HuH-7 (cell line): ENCODE data around the gene RPUSD3.
A peak's percentile ranks its signal among the peaks of the same experiment; 100 is the strongest.

ENCODE experiments used
- DNase-seq: peaks from one replicate; pipeline ENCODE4 v3.0.0; 2011; ENCODE audit warnings: low spot score

RPUSD3 gene

DNA sequence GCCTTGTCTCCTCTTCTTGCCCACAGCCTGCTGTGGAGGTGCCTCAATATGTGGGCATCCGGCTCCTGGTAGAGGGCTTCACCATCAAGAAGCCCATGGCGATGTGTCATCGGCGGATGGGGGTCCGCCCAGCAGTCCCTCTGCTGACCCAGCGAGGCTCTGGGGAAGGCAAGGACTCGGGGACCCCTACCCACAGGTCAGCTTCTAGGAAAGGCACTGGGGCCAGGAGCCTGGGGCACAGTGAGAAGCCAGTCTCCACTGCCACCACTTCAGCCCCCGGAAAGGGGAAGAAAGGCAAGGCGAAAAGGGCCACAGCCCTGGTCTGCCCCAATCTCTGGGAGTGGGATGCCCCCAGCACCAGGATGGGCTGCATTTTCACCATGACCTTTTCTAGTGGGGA, 10.7 kb downstream of the RPUSD3 start:
- DNase-seq = no peak

DNA sequence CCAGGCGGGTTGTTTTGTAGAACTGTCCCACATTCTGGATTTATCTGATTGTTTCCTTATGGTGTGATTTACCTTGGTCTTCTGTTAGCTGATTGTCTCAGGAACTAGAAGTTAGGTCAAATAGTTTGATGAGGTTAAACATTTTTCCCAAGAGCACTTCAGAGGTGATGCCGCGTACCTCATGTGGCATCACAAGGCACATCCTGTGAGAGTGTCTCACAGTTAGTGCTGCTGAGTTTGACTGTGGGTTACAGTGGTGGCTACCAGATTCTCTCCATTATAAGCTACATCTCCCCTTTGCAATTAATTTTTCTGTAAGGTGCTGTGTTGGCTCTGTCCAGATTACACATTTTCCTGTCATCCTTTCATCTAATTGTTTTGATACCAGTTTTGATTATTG, 12.6 kb downstream of the RPUSD3 start:
- no peak for DNase-seq

DNA sequence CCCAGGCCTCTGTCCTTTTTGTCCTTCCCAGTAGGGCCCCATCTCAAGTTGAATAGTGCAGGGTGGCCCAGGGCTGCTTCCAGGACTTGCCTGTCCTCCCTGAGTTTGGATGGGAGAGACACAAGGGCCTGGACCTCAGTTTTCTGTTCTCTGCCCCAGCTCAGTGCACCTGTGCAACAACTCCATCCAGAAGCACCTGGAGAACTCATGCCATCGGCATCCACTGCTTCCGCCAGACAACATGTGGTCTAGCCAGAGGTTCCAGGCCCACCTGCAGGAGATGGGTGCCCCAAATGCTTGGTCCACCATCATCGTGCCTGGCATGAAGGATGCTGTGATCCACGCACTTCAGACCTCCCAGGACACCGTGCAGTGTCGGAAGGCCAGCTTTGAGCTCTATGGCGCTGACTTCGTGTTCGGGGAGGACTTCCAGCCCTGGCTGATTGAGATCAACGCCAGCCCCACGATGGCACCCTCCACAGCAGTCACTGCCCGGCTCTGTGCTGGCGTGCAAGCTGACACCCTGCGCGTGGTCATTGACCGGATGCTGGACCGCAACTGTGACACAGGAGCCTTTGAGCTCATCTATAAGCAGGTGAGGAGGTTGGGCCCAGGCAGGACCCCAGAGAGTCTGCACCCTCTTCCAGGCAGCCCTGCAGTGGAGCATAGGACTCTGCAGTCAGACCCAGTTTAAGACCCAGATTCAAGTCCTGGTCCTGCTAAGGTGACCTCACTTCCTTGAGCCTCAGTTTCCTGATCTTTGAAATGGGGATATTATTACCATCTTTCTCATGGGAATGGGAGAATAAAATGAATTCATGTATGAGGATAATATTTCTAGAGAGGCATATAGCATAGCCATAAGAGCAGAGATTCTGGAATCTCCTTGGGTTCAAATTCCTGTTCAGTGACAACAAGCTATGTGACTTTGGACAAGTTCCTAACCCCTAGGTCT, 14.7 kb downstream of the RPUSD3 start:
- no peak for DNase-seq

DNA sequence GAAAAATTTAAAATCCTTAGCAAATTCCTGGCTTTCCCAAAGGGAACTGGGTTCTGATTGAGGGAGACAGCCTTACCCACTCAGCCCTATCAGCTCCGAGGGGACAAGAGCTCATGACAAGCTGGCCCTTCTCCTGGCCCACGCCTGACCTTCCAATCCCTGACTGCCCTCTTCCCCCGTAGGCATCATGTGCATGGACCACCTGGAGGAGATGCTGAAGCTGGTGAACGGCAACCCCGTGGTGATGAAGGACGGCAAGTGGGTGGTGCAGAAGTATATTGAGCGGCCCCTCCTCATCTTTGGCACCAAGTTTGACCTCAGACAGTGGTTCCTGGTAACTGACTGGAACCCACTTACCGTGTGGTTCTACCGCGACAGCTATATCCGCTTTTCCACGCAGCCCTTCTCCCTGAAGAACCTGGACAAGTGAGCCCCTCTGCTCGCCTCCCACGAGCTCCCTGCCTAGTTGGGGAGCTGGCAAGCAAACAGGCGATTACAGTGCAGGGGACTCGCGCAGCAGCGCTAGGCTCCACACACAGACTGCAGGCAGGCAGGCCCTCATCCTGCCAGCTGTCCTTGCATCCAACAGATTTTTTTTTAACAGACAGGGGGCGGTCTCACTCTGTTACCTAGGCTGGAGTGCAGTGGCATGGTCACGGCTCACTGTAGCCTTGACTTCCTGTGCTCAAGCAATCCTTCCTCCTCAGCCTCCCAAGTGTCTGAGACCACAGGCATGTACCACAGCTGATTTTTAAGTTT, 16.8 kb downstream of the RPUSD3 start:
- peak; percentile 69 for DNase-seq

DNA sequence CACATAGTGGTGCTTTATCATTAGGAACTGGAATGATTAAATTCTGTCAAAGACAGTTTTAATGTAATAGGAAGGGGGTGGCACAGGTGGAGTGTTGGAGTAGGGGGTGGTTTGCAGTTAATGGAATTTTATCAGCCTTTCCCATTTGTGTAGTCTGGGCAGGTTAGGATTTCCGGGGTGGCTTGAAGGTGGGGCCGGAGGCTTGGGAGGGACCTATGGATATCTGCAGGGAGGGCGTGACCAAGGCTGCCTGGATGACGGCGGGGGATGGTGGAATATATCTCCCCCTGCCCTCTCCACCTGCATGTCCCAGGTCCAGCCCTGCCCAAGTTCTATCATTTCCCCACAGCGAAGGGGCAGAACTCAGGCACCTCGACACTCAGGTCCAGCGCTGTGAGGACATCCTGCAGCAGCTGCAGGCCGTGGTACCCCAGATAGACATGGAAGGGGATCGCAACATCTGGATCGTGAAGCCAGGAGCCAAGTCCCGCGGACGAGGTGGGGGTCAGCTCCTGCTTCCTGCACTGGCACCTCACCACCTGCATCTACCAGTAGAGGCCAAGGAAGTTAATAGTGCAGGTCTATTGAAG, 18.3 kb downstream of the RPUSD3 start:
- DNase-seq = no peak

DNA sequence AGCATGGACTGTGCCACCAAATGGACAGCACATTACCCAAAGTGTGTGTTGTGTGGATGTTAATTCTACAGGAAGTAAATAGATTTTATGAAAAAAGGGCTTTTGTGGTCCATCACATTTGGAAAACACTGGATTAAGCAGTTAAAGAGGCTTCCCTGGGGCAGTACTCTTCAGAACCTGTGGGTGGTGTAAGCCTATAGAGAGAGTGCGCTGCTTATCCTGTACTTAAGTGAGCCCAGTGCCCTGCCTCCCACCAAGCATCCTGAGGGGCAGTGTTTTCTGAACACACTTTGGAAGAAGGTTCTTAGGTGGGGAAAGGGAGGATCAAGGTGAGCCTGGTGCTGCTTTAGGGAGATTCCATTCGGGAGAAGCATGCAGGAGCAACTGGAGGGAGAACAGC, 22.9 kb downstream of the RPUSD3 start:
- peak; percentile 58 for DNase-seq

DNA sequence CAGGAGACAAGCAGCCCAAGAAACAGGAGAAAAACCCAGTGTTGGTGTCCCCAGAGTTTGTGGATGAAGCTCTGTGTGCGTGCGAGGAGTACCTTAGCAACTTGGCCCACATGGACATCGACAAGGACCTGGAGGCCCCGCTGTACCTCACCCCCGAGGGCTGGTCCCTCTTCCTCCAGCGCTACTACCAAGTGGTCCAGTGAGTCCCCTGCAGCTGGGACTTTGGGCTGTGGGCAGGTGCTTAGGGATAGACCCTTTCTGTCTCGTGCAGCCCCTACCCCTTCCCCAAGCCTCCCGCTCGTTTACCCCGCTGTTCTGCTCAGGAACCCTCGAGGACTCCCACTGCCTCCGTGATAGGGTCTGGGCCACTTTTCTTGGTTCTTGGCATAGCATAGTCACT, 23.3 kb downstream of the RPUSD3 start:
- DNase-seq = no peak

DNA sequence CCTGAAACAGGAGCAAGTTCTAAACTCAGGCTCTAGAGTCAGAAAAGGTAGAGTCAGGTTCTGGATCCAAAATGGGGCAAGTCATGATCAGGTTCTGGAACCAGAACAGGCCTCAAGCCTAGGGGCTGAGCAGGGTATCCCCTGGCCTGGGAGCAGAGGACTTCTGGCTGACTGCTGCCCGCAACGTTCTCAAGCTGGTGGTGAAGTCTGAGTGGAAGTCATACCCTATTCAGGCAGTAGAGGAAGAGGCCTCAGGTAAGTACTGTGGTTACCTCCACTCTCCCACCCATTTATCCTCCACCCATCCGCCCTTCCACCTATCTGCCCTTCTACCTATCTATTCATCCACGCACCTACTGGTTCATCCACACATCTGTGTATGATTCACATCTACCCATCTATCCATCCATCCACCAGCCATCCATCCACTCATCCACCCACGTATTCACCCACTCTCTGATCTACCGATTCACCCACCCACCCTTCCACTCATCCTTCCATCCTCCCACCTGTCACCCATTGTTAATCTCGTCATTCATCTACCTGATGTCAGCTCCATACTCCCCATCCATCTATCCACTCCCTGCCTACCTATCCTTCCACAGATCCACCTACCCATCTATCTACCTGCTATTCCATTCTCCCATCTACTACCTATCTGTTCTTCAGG, 25.0 kb downstream of the RPUSD3 start:
- no peak for DNase-seq

DNA sequence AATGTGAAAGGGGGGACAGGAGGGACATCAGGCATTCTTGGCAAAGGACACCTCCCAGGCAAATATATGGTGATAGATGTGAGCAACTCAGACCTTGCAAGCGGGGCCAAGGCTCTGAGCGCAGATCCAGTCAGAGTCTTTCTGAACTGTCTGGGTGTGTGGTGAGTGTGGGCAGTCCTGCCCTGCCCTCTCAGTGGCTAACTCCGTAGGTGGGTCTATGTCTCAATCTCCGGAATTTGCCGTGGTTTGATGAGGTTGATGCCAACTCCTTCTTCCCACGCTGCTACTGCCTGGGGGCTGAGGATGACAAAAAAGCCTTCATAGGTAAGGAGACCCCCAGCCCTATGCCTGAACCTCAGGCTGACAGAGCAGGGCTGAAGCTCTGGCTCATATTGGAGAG, 26.4 kb downstream of the RPUSD3 start:
- no peak for DNase-seq

DNA sequence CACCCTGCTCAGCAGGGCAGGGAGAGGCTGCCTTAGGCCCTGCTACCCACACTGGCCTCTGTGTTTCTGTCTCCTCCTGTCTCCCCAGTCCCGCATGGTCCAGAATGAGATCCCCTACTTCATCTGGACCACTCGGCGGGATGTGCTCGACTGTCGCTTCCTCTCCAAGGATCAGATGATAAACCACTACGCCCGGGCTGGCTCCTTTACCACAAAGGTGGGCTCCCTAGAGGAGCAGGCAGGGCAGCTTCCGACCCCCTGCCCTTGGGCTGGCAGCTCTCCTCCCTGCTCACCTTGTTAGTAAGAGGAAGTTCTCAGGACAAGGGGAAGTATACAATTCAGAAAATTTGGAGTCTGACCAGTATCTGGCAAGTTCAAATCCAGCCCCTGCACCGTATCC, 27.8 kb downstream of the RPUSD3 start:
- no peak for DNase-seq

DNA sequence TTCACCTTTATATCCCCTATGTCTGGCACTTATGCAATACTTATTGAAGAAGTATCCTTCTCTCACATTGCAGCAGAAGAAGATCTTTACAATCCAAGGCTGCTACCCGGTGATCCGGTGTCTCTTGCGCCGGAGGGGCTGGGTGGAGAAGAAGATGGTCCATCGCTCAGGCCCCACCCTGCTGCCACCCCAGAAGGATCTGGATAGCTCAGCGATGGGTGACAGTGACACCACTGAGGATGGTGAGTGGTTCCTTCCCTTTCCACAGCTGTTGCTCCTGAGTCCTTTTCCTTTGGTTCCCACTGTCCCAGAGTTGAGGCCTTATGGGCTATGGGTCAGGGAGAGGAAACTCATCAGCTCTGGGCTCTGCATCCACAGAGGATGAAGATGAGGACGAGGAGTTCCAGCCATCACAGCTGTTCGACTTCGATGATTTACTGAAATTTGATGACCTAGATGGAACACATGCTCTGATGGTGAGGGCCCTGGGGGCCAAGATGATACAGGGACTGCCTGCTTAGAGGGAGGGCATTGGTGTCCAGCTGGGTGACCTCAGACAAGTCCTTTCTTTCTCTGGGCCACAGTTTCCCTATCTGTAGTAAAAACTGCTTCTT, 30.8 kb downstream of the RPUSD3 start:
- no peak for DNase-seq

DNA sequence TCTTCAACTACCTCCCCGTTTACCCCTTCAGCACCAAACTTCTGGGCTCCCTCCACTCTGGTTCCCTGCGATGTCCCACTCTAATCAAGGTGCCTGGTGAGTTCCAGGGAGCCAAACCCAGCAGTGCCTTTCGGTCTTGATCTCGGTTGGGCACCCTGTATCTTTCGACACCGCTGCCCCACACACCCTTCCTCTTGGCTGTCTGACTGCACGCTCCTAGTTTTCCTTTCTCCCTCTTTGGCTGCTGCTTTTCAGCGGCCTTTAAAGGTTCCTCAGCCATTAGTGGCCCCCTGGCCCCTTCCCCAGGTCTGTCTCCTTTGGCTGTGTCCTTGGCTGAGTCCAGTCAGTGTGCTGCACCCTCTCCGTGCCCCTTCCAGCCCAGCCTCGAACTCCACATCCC, 33.0 kb downstream of the RPUSD3 start:
- DNase-seq = no peak

DNA sequence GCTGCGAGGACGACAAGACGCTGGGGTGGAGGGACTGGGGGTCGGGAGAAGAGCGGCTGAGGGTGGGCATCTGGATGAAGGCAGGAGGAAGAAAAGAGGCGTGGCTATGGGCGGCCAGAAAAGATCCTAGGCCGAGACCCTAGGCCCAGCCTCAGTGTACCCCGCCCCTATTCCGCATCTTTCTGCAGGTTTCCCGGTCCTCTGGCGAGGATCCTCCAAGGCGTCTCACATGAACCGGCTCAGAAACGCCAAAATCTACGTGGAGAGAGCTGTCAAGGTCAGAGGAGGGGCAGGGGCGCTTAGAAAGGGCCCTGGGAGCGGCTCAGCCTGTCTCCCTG, 33.4 kb downstream of the RPUSD3 start:
- no peak for DNase-seq

DNA sequence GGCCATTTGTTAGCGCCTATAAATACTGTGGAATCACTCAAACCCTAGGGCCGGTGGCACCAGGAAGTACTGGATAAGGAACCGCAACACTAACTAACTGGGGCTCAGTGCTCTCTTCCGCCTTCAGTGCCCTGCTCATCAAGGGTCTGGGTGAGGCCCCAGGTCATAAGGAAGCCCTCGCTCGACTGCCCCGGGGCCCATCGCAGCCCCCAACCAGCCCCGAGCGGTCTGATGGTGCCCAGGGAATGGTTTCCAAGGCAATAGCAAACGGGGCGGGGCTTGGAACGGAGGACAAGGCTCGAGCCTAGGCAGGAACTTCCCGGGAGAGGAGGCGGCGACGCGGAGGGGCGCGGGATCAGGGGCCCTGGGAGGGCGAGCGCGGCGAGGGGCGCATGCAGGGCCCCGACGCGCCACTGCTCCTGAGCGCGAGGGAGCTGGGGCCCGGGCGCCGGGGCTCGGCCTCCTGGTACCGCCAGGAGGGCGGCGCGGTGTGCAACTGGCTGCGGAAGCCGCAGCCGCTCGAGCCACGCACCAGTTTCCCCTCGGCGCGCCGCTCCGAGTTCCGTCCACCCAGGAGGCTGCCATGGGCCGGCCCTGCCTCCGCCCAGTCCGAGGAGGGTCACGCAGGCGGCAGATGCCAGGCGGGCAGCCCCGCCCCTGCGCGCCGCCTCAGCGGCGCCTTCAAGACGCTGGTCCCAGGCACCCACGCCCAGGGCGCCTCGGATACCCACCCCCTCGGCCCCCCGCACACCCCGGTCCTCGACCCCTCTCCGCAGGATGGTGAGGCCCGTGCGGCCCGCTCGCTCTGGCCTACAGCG, 34.0 kb downstream of the RPUSD3 start, which contains the start of gene TTLL3:
Gene TTLL3, plus strand, starts transcription at position 648 of the 818 bp plus-strand sequence. CDS start 400 bp downstream, outside the sequence.
- peak; percentile 88 for DNase-seq

DNA sequence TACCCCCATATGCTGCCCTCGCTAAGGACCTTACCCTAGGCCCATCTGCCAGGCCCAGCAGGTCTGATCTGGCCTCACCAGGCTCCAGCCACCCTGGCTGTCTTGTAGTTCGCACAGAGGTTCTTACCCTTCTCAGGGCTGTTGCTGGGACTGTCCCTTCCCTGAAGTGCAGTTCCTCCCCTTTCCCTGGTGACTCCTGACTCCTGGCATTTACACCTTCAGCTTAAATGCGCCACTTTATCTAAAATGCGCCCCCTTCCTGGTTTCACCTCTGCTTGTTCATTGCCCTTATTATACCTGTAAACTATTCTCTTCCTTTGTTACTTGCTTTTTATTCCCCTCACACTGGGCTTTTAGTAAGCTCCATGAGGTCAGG, 34.6 kb downstream of the RPUSD3 start:
- DNase-seq = no peak

DNA sequence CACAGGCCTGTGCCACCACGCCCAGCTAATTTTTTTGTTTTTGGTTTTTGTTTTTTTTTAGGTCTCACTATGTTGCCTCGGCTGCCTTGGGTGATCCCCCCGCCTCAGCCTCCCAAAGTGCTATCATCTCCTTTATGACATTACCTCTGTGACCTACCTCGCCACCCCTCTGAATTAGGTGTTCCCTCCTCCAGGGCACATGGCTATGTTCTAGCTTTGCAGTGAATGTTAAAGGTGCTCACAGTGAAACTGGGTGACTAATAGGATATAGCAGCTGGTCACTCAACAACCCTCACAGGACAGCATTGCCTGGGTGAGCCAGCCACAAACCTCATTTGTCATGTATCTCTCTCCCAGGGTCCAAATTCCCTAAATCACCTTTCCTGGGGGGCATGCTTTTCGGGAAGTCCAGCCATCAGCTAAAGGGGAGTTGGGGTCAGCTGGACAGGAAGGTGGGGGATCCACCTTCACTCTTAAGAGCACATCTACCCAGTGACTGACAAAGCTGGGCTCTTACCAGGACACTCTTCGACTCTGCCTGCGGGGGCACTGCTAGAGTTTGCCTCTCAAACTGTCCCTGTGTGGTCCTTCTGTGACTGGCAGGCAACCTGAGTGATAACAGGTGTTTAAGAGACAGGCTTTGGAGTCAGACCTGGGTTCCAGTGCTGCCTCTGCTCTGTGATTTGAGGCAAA, 35.3 kb downstream of the RPUSD3 start:
- DNase-seq = peak; percentile 90

DNA sequence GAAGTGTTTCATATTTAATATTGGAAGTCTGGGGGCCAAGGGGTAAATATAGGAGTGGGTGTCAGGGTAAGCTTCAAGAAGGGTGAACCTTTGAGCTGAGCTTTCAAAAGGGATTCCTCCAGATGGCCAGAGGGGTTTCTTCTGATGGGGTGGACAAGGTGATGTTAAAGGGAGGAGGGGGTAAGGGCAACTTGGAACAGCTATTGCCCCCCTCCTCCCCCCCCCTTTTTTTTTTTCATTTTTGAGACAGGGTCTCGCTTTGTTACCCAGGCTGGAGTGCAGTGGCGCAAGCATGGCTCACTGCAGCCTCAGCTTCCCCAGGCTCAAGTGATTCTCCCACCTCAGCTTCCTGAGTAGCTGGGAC, 35.8 kb downstream of the RPUSD3 start:
- DNase-seq = no peak

DNA sequence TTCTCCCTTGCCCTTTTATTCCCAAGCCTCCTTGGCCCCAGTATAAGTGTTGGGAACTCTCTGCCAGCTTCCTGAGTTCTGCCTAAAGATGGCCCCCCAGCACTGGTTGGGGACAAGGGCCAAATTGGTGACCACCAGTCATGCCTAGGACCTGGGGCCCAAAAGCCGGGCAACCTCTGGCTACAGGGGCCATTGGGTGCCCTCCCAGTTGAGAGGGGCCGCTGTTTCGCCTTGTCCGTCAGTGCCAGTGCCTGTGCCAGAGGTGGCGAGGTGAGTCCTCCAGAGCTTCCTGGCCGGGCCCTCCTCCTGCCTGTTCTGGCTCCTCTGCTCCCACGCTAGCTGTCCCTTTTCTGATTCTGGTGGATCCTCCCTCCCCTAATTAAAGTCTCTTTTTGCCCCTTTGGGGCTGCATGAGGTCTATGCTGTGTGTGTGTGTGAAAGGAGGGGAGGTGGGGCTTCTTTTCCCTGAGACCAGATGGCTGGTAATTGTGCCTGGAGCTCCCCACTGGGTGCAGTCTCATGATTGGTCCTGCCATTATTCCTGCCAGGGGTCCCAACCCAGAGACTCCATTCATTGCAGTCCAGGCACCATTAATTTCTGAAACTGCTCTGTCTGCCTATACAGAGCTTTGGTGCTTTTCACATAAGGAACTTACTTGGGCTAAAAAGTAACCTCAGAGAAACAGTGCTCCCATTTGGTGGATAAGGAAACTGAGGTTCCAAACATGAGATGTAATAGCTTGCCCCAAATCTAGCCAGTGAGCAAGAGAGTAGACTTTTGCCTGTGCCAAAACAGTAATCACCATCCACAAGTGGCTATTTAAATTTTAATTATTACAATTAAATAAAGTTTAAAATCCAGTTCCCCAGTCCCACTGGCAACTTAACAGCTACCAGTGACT, 36.9 kb downstream of the RPUSD3 start:
- no peak for DNase-seq

DNA sequence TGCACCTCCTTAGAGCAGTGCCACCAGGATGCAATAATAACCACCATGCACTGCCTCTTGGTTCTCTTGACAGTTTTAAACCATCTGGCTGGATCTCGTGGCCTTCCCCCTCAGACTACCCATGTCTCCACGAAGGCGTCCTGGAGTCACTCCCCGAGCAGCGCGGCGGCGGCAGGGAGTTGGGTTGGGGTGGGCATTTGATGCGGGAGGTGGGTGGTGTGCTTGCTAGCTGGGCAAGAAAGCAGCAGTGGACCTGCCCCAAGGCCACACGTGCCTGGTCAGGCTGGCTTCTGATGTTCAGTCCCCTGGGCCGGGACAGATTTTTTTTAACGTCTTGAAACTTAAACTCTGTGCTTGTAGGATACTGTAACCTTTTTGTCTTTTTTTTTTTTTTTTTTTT, 37.7 kb downstream of the RPUSD3 start:
- DNase-seq = no peak
